ENCODE measurements around the gene SLC24A3.

DNA sequence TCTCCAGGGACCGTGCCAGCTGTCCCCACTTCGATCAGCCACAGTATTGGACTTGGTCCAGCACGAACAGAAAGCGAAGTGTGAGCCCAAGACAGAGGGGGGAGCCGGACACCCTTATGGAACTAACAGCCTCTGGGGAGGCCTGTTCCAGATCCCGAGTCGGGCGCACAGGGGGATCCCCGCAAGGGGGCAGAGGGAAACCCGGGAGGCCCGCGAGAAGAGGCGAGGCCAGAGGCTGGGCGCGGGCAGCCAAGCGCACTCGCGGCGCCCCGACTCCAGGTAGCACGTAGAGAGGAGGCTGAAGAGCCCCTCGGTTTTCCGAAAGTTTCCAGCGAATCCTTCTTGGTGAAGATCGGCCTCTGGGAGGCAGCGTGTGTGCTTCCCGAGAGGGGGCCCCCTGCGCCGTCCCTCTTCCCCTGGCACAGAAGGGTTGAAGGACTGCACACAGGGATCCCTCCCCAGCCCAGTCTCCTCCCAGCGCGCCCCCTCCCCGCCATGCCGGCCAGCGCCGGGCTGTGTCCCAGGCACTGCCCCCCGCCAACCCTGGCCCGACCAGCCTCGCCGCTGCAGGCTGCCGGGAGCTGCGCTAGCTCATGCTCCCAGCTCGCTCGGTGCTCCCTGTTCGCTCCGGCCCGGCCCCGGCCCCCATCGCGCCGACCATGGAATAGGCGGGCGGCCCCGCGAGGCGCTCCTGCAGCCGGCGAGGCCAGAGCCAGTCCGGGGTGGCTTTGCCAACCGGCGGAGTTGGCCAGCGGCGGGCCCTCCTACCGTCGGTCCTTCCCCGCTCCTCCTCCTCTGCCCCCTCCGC, 577 bp upstream of the SLC24A3 start:
- TF ChIP-seq, protein P1, sequence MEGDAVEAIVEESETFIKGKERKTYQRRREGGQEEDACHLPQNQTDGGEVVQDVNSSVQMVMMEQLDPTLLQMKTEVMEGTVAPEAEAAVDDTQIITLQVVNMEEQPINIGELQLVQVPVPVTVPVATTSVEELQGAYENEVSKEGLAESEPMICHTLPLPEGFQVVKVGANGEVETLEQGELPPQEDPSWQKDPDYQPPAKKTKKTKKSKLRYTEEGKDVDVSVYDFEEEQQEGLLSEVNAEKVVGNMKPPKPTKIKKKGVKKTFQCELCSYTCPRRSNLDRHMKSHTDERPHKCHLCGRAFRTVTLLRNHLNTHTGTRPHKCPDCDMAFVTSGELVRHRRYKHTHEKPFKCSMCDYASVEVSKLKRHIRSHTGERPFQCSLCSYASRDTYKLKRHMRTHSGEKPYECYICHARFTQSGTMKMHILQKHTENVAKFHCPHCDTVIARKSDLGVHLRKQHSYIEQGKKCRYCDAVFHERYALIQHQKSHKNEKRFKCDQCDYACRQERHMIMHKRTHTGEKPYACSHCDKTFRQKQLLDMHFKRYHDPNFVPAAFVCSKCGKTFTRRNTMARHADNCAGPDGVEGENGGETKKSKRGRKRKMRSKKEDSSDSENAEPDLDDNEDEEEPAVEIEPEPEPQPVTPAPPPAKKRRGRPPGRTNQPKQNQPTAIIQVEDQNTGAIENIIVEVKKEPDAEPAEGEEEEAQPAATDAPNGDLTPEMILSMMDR (IDR thresholded peaks at IDR 0.05; ENCODE audit: low read depth, low read length): no peak
- TF ChIP-seq EZH2phosphoT487 (IDR thresholded peaks at IDR 0.05; ENCODE audit: low read depth): no peak
